Limb (tissue), 2 donors: ENCODE data around the gene LNPEP.

Experiments used
- DNase-seq, 2 donors: peaks; one replicate each; pipeline ENCODE4 v3.0.0-alpha.2; 2016; ENCODE audit errors: extremely low spot score in 2 of 2

Gene LNPEP

DNA sequence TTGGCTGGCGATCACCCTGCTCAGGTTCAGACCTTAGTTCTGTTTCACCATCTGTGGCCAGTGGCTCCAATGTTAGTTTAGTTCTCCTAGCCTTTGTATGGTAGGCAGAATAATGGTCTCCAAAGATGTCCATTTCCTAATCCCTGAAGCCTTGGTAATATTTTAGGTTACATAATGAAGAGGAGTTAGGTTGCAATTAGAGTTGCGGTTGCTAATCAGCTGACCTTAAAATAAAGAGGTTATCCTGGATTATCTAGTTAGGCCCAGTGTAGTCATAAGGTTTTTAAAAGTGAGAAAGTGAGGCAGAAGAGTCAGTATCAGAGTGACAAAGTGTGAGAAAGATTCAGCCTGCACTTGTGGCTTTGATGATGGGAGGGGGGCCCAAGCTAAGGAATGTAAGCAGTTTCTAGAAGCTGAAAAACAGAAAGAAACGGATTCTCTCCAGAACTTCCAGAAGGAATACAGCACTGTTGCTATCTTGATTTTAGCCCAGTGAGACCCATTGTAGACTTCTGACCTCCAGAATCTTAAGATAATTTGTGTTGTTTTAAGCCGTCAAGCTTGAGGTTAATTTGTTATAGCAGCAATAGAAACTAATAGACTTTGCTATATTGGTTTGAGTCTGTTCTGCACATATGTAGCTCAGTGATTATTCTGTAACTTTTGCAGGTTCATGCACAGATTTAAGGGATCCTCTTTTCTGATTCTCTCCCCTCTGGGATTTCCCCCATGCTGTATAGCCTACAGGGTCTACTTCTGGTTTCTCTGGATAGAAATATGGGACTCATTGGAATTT lies 21.6 kb downstream of the LNPEP start:
- no peak for DNase-seq

GRCh38 chr5:96958977-96959376 lies 23.1 kb downstream of the LNPEP start:
- DNase-seq, result no peak

- no peak for DNase-seq
Observed at GRCh38 chr5:96961053-96961452, 25.2 kb downstream of the LNPEP start.

- no peak for DNase-seq
Observed at GRCh38 chr5:96962540-96962991, 26.7 kb downstream of the LNPEP start.

- DNase-seq, result peak in 1 of 2 donors; percentile 40
Observed at GRCh38 chr5:96963267-96963666, 27.4 kb downstream of the LNPEP start.

- no peak for DNase-seq
Observed at GRCh38 chr5:96966801-96967200, 30.9 kb downstream of the LNPEP start.

GRCh38 chr5:96967400-96967799 lies 31.5 kb downstream of the LNPEP start:
- no peak for DNase-seq

DNA sequence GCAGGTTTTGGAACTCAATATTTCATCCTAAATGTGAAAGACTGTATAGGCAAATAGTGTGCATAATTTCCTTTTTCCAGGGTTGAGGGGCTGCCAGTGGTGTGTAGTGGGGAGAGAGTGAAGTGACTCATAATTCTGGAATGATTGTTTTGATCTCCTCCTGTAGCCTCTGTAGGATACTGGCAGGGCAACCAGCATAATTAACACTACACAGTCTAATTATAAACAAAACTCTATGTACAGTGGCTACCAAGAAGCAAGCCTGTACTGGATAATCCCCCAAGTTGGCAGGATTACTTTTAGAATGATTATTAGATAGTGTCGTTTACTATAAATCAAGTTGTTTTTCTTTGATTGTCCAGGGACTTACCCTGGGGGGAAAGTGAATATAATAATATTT lies 32.2 kb downstream of the LNPEP start:
- no peak for DNase-seq

- DNase-seq, result no peak
Observed at GRCh38 chr5:96968614-96969013, 32.7 kb downstream of the LNPEP start.

- no peak for DNase-seq
Observed at GRCh38 chr5:96969366-96969765, 33.5 kb downstream of the LNPEP start.

GRCh38 chr5:96972599-96973334 lies 36.9 kb downstream of the LNPEP start:
- DNase-seq, result no peak

DNA sequence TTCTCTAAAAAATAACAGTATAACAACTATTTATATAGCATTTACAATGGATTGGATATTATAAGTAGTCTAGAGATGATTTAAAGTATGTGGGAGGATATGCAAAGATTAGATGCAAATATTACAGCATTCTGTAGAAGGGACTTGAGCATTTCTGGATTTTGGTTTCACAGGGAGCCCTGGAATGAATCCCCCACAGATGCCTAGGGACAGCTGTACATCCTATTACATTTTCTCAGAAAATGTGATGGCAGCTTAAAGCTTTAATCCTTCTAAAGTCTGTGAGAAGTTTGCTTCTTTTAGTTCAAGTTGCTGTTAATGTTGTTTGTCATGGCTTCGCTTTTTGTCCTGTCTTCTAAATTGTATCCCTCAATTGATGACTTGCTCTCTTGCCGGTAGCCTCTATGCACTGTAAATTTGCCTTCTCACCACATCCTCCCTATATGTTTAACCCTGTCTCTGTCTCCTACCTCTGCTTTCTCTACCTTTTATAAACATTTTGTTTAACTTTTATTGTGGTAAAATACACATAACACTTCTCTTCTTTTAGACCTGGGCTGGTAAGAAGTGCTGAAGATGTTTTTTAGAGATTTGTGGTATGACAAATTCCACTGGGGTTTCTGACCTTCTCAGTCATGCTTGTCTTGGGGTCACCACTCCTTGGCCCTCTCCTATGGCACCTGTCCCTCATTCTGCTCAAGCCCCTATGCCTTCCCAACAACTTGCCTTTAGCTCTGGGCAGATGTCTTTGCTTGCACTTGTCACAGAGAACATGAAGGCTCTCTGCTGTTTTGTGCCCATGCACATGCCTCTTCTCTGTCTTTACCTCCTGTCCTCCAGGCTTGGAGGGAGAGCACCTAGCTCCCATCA lies 37.9 kb downstream of the LNPEP start:
- no peak for DNase-seq

- no peak for DNase-seq
Observed at GRCh38 chr5:96975656-96976055, 39.8 kb downstream of the LNPEP start.

DNA sequence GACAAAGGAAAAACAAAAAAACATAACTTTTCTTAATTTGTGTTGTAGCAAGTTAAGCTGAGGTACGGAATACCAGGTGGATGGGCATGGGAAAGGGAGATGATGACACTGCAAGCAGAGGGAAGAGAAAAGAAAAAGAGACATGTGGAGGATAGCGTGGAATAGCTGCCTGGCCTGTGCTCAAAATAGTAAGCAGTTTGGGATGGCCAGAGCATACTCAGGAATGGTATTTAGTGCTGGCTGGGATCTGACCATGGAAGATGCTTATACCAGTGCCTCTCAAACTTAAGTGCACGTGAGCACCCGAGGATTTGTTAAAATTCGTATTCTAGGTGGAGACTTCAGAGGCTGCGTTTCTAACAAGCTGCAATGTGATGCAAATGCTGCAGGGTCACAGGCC lies 41.3 kb downstream of the LNPEP start:
- no peak for DNase-seq

DNA sequence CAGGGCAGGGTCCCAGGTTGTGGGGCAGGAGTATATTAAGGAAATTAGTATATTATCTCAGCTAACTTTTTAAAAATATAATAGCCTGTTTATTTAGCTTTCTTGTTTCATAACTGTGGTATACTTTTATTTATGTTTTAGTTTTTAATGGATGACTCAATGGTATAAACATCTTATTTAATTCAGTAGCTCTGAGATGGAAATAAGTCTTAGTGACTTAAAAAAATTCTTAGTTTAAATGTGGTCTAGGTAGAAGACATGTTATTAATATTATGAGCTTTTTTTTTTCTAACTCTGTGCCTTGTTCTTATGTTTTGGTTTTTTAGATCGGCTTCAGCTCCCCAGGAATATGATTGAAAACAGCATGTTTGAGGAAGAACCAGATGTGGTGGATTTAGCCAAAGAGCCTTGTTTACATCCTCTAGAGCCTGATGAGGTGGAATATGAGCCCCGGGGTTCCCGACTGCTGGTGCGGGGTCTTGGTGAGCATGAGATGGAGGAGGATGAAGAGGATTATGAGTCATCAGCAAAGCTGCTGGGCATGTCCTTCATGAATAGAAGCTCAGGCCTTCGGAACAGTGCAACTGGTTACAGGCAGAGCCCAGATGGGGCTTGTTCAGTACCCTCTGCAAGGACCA lies 43.1 kb downstream of the LNPEP start:
- DNase-seq, result no peak

- no peak for DNase-seq
Observed at GRCh38 chr5:96984506-96985192, 48.8 kb downstream of the LNPEP start.

DNA sequence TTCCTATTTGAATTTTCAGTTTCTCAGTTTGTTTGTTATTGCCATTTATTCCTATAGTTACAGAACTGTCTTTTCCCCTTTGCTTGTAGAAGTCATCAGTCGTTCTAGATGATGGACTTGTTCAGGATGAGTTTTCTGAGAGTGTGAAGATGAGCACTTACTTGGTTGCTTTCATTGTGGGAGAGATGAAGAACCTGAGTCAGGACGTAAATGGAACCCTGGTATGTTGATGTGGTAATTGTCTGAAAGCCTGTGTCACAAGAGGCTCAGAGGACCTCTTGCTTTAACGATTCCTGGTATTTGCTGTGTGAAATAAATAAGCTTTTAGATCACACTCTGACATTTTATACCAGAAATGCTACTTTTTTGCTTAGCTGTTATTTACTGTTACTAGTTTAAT lies 50.6 kb downstream of the LNPEP start:
- DNase-seq, result no peak

GRCh38 chr5:96990102-96990501 lies 54.2 kb downstream of the LNPEP start:
- no peak for DNase-seq

DNA sequence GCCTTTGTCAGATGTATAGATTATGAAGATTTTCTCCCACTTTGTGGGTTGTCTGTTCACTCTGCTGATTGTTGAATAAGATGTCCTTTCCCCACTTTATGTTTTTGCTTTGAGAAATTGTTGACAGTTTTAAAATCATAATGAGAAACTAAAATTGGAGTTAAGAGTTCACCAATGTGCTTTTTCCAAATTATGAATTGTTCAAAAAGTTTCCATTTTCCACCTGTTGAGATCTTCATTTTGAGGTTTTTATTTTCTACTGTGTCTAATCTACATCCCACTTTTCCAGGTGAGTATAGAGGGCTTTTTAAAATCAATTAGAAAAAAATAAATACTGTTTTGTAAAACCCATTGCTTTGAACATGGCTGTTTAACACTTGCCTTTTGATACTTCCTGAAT lies 55.8 kb downstream of the LNPEP start:
- DNase-seq, result no peak

DNA sequence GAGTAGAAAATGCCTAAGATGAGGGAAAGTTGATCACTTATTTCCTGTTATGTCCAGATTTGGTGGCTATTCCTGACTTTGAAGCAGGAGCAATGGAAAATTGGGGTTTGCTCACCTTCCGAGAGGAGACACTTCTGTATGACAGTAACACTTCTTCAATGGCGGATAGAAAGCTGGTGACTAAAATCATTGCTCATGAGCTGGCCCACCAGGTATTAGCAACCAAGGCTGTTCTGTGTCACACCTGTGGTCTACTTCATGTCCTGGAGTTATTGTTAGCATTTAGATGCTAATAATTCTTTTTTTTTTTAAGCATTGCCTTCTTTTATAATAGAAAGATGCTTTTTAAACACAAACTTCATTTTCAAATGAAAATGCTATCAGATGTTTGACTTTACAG lies 57.9 kb downstream of the LNPEP start:
- DNase-seq, result no peak

GRCh38 chr5:96994493-96994892 lies 58.6 kb downstream of the LNPEP start:
- DNase-seq, result no peak
